ENCODE data around the gene RIN3.

Gene RIN3

GRCh38 chr14:92556863-92557543, 43.4 kb downstream of the RIN3 start:
- DNase-seq = no peak

GRCh38 chr14:92557544-92557912, 43.9 kb downstream of the RIN3 start:
- no peak for DNase-seq

- no peak for DNase-seq
Observed at GRCh38 chr14:92558319-92558718, 44.7 kb downstream of the RIN3 start.

- DNase-seq = no peak
Observed at GRCh38 chr14:92559486-92559885, 45.9 kb downstream of the RIN3 start.

- no peak for DNase-seq
Observed at GRCh38 chr14:92560106-92560865, 46.7 kb downstream of the RIN3 start.

- DNase-seq = no peak
Observed at GRCh38 chr14:92561906-92562479, 48.4 kb downstream of the RIN3 start.

- no peak for DNase-seq
Observed at GRCh38 chr14:92563359-92563758, 49.8 kb downstream of the RIN3 start.

GRCh38 chr14:92563765-92564285, 50.2 kb downstream of the RIN3 start:
- DNase-seq = no peak

GRCh38 chr14:92564344-92565039, 50.9 kb downstream of the RIN3 start:
- DNase-seq = no peak

GRCh38 chr14:92565040-92565717, 51.6 kb downstream of the RIN3 start:
- DNase-seq = no peak

GRCh38 chr14:92565718-92566115, 52.1 kb downstream of the RIN3 start:
- no peak for DNase-seq

- DNase-seq = no peak
Observed at GRCh38 chr14:92567173-92567725, 53.7 kb downstream of the RIN3 start.

GRCh38 chr14:92568621-92569479, 55.3 kb downstream of the RIN3 start:
- no peak for DNase-seq

GRCh38 chr14:92570674-92571262, 57.2 kb downstream of the RIN3 start:
- no peak for DNase-seq

- DNase-seq = no peak
Observed at GRCh38 chr14:92572050-92572449, 58.5 kb downstream of the RIN3 start.

- peak; percentile 76 for DNase-seq
Observed at GRCh38 chr14:92573761-92574498, 60.3 kb downstream of the RIN3 start.

- no peak for DNase-seq
Observed at GRCh38 chr14:92575061-92575747, 61.6 kb downstream of the RIN3 start.

- no peak for DNase-seq
Observed at GRCh38 chr14:92575748-92576303, 62.2 kb downstream of the RIN3 start.

GRCh38 chr14:92577321-92577742, 63.8 kb downstream of the RIN3 start:
- DNase-seq = no peak

Data from NCI-H748 treated with DMSO at 0.1 percent for 48 hours (cell line).